GM19328 (cell line): ENCODE measurements around the gene CATSPERB.

Source experiments
- ATAC-seq: cut with Tn5 transposase; IDR thresholded peaks from one replicate; pipeline ENCODE4 v1.9.1; 2021; ENCODE audit warnings: mild to moderate bottlenecking, moderate library complexity; ENCODE audit not compliant: unreplicated experiment

The CATSPERB gene, protein sequence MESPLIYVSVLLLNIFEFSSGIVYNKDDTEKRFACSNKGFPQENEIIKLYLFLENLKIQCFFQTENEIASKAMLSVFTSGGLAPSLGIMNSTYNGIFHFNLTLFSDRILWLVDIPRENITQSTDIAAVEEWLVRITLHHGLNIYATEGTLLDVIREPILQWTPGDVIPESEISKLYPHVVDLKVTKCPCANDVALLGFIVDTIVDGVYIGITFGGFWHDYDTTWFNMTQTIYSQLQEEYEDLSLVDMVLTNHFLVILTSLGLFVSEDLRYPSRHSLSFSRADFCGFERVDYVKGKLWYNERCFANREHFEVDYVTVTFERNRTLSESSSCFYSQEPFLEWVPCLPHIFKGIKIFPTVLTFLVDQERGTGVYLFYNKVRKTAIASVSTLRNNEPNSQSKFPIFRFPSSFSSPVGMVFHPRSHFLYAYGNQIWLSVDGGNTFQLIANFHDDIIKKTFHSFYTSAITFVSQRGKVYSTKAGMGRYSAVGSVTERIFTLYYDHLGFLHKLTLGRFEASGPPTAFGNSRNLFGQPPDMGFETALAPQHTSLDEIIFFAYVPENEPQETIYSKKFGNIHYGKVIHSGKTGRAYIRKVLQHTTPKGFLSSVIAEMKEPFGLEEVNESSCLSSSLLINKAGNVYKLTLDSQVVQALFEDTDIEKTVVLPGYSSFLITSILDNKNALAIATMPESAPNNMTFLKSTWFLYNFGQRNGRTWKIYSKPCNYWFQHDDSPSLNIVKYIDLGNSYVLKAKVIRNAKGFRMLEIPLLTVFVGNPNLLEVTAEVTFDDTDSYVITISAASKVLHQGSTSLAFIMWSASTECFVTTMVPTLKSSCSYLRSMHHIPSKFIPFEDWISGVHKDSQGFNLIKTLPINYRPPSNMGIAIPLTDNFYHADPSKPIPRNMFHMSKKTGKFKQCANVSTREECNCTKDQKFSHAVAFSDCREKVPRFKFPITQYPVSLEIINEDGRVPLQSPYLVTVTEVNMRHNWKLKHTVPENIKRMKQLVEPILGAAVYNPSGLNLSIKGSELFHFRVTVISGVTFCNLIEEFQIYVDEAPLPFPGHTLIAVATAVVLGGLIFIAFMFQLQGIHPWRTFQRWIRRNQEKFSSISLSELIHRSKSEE

DNA sequence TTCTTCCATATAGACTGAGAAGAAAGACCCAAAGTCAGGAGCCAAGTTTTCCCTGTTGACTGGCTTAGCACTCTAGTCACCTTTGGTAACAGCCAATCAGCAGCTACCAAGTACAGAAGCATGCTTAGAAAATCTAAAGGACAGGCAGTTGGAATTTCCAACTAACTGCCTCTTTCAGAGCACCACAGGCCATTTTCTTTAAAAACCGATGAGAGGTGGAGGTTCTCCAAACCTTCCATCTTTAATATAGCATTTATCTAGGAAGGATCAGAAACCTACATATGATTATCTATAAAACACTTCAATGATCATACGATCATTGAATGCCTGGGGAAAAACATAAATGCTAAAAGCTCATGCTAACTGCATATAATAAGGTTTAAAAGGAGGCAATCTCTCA, at the start of gene CATSPERB:
TSS of gene CATSPERB (minus strand) at position 101 of the 400 bp plus-strand sequence. CDS start 2,607 bp downstream, outside the sequence.
- ATAC-seq, result no peak

- no peak for ATAC-seq
These were observed 48.6 kb upstream of the CATSPERB start for GRCh38 chr14:91780452-91780851.

DNA sequence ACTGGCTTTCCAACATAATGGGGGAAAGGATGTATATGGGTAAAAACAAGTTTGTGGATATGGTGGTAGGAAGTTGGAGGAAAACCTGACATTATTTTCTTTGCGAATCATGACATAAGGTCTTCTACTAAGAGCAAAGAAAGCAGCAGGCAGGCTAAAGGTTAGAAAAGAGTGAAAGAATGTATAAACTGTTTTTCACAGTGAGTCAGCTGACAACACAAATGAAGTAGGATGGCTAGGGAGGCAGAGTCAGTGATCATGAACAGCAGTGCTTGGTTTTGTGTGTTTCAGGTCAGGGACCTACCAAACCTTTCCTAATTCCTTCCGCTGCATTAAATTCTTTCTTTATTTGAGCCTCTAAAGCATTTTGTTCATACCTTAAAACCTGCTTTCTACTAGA, 46.3 kb upstream of the CATSPERB start:
- no peak for ATAC-seq

- ATAC-seq, result no peak
These were observed 42.5 kb upstream of the CATSPERB start for GRCh38 chr14:91774140-91775096.

GRCh38 chr14:91770185-91770584, 38.3 kb upstream of the CATSPERB start:
- ATAC-seq, result no peak

GRCh38 chr14:91755570-91756295, 23.8 kb upstream of the CATSPERB start:
- ATAC-seq, result no peak

GRCh38 chr14:91754819-91755218, 22.9 kb upstream of the CATSPERB start:
- no peak for ATAC-seq

- ATAC-seq, result no peak
These were observed 22.3 kb upstream of the CATSPERB start for GRCh38 chr14:91754185-91754584.

DNA sequence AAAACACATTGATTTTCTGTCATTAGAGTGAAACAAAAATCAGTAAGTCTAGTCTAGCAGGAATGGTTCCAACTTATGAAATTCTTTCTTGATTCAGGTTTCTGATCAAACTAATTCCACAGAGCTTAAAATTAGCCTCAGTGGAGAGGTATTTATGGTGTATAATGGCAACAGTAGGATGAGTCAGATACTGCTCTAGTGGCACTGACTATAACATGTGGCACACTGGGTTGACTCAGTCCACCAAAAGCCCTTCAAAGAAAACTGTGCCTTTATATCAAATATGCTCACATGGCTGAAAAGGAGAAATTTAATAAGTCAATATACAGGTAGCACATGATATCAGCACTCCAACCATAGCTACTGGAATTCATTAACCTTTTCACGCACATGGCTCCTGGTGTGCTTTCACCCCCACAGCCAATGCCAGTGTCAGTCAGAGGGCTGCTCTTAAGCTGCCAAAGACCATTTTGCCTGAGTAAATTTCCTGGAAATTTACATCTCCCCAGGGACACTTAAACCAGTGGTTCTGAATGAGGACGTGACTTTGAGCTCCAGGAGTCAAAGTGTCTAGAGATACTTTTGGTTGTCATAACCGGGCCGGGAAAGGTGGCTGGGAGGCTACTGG, 21.7 kb upstream of the CATSPERB start:
- no peak for ATAC-seq

- ATAC-seq, result no peak
These were observed 21.1 kb upstream of the CATSPERB start for GRCh38 chr14:91752961-91753360.

DNA sequence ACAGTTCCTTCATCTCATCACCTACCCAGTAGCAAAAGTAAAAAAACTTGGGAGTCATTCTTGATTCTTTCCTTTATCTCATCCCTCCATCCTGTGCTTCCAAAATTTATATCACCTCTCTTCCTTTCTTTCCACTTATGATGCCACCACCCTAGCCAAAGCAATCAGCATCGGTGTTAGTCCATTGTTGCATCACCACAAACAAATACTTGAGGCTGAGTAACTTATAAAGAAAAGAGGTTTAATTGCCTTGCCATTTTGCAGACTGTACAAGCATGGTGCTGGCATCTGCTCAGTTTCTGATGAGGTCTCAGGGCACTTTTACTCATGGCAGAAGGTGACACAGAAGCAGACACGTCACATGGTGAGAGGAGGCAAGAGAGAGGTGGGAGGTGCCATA, 19.8 kb upstream of the CATSPERB start:
- ATAC-seq, result no peak

GRCh38 chr14:91750634-91751198, 18.8 kb upstream of the CATSPERB start:
- ATAC-seq, result no peak

GRCh38 chr14:91749868-91750267, 18.0 kb upstream of the CATSPERB start:
- no peak for ATAC-seq

DNA sequence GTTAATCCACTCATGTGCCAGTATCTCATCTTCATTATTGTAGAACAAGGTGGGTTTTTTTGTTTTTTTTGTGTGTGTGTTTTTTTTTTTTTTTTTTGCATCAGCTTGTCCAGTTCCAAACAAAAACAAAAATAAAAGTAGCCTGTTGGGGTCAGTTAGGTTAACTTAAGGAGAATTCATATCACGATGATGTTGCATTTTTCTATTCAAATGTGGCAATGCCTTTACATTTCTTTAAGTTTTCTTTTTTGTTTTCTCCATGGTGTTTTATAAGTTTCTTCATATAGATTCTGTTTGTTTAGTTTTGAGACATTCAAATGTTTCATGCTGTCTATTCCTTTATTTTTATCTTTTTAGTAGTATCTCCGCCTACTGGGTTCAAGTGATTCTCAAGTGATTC, 16.2 kb upstream of the CATSPERB start:
- ATAC-seq, result no peak

GRCh38 chr14:91745344-91745743, 13.5 kb upstream of the CATSPERB start:
- ATAC-seq, result no peak

- ATAC-seq, result no peak
These were observed 12.2 kb upstream of the CATSPERB start for GRCh38 chr14:91744068-91744480.

DNA sequence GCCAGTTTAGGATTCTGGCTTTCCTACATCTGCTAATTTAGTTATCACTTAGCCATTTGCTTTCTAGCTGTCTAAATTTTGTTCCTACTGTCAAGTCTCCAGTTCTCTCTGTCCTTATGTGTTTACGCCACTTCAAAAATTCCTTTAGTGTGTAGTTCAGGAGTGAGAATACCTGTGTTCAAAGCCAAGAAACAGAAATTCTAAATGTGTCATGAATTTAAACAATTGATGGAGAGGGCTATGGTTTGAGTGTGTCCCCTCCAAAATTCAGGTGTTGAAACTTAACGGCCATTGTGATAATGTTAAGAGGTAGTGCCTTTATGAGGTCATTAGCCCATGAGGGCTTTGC, 11.4 kb upstream of the CATSPERB start:
- ATAC-seq, result no peak

DNA sequence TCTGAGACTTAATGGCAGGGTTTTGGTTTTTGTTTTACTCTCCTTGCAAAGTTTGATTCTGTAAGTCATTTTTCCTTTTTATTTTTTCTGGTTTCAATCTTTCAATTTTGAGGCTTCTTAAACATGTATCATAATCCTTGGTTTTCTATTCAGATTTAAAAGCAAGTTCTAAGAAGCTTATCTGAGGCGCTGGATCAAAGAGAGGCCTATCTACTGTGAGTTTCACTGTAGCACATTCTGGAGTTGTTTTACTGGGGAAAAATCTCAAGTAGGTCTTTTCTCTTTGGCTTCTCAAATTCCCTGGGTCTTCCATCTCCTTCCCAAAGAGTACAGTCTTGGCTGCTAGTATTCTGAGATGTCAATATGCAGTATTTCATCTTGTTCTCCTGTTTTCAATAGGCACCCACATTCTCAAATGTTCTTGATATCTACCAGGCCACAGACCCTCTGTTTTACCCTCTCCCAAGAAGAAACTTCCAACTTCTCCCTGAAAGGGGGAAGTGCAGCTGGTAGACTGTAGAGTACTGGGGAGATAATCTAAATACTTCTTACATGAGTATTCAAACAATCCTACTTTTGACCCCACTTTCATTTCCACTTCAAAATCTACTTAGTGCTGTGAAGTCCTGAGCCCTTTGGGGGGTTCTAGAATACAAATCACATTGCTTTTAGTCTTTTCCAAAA, 10.9 kb upstream of the CATSPERB start:
- no peak for ATAC-seq
